ENCODE results near the gene CORO1C. TPM values are rescaled to one million over a fixed set of nuclear protein-coding genes. Genes with fewer than 3 reads are reported as not detected.
"Not testable (repeated sequence)": the region's sequence is repeated elsewhere in the genome, so short reads cannot be mapped to it uniquely, and the experiment has no call there.

Gene CORO1C
- total and polyA plus RNA-seq, 2 experiments from 2014 or later, result 170 to 403 TPM

DNA sequence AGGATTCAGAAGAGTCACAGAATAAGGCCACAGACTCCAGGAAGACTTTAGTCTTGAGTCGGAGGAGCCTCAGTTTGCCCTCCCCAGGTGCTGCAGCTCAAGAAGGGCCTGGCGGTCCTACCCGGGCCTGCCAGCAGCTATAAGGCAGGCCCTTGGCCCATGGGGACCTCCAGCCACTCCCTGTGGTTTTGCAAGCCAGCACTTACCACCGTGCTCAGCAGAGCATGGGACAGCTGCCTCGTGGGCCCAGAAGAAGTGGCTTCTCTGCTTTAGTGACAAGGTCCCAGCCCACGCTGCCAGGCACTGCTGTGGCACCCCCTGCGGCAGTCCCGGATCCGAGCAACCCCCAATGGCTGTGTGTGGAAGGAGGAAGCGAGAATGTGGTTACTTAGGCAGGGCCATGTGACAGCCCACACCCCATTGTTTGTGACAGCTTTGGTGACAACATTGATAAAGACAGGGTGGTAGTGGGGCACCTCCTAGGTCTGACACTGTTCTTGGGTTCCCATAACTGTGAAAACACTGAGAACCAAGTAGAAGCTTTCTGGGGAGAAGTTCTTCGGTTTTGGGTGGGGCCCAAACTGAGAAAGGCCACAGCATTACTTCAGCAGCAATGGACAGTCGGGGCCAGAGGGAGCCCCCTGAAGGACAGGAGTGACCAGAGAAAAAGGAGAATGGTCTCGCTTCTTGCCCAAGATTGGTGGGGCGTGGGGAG lies 97.6 kb downstream of the CORO1C start, which contains the start of gene SELPLG:
Gene SELPLG (minus strand): TSS at position 361 of the 715 bp plus-strand sequence. CDS start 9,587 bp downstream, outside the sequence.
- TF ChIP-seq EZH2 (IDR thresholded peaks at IDR 0.05; ENCODE audit: insufficient read depth, poor library complexity, severe bottlenecking) (no peak), EZH2phosphoT487 (IDR thresholded peaks at IDR 0.05; ENCODE audit: insufficient read depth, low read depth) (no peak)
- no peaks in the 10 kb centered on the region for H3K36me3 ChIP-seq (ENCODE audit: low read depth)
- no peak for DNase-seq
- peaks cover 72% of the 10 kb centered on the region for H3F3A ChIP-seq (ENCODE audit: insufficient read depth)
- H3K9me2 ChIP-seq (ENCODE audit: insufficient read depth), result no peaks in the 10 kb centered on the region
- H4K20me1 ChIP-seq (ENCODE audit: insufficient read depth), result no peaks in the 10 kb centered on the region
- no peak within 1 kb of the TSS for H3K27ac ChIP-seq
- H3K9me3 ChIP-seq (ENCODE audit: low read depth), result no peaks in the 10 kb centered on the region
- H3K4me3 ChIP-seq, result no peak within 1 kb of the TSS
- no peaks in the 10 kb centered on the region for H3K79me2 ChIP-seq (ENCODE audit: insufficient read depth)
- WGBS, 2 experiments (ENCODE audit: low coverage in 1 of 2, low lambda C conversion rate in 2 of 2, missing lambda C conversion rate in 2 of 2), result 84 to 90% methylated on average over 14 of the region's 14 CpGs
- in situ Hi-C loops (cut with MboI), result no loop called here
- H3K9ac ChIP-seq, result no peak within 1 kb of the TSS
- H2AFZ ChIP-seq, result no peak within 1 kb of the TSS
- H3K27me3 ChIP-seq (replicated peaks; ENCODE audit: insufficient read depth), result no peaks in the 10 kb centered on the region
- H3K4me2 ChIP-seq (ENCODE audit: unreplicated experiment), result no peak within 1 kb of the TSS
- peaks cover 28% of the 10 kb centered on the region for H3K4me1 ChIP-seq (ENCODE audit: insufficient read depth)

GRCh38 chr12:108633081-108633533 lies 98.2 kb downstream of the CORO1C start:
- Histone ChIP-seq H3K4me1 (ENCODE audit: insufficient read depth) (peaks cover 32% of the 10 kb centered on the region), H3K9ac (no peak overlapping the region), H3K36me3 (ENCODE audit: low read depth) (no peaks in the 10 kb centered on the region), H3F3A (ENCODE audit: insufficient read depth) (peaks cover 67% of the 10 kb centered on the region), H2AFZ (no peak overlapping the region), H3K79me2 (ENCODE audit: insufficient read depth) (no peaks in the 10 kb centered on the region), H3K27ac (no peak overlapping the region), H4K20me1 (ENCODE audit: insufficient read depth) (no peaks in the 10 kb centered on the region), H3K9me3 (ENCODE audit: low read depth) (no peaks in the 10 kb centered on the region), H3K9me2 (ENCODE audit: insufficient read depth) (no peaks in the 10 kb centered on the region), H3K27me3 (replicated peaks; ENCODE audit: insufficient read depth) (no peaks in the 10 kb centered on the region), H3K4me2 (ENCODE audit: unreplicated experiment) (no peak overlapping the region), H3K4me3 (no peak overlapping the region)
- in situ Hi-C loops (cut with MboI), result no loop called here
- DNase-seq, result no peak
- TF ChIP-seq EZH2phosphoT487 (IDR thresholded peaks at IDR 0.05; ENCODE audit: insufficient read depth, low read depth), result no peak
- WGBS, 2 experiments (ENCODE audit: low coverage in 1 of 2, low lambda C conversion rate in 2 of 2, missing lambda C conversion rate in 2 of 2), result 98 to 100% methylated on average over 7 of the region's 7 CpGs

GRCh38 chr12:108631261-108631660 lies 100.1 kb downstream of the CORO1C start:
- Histone ChIP-seq H3F3A (ENCODE audit: insufficient read depth) (peaks cover 55% of the 10 kb centered on the region), H3K9ac (peak overlapping the region; percentile 69; the same call in 1 of the 2 replicates), H3K27ac (peak overlapping the region; percentile 87), H3K4me1 (ENCODE audit: insufficient read depth) (peaks cover 36% of the 10 kb centered on the region), H3K4me2 (ENCODE audit: unreplicated experiment) (peak overlapping the region; percentile 14)
- H3K9me3 ChIP-seq (ENCODE audit: low read depth); H2AFZ ChIP-seq; H3K27me3 ChIP-seq (replicated peaks; ENCODE audit: insufficient read depth); DNase-seq; H3K36me3 ChIP-seq (ENCODE audit: low read depth); H3K4me3 ChIP-seq; H4K20me1 ChIP-seq (ENCODE audit: insufficient read depth); in situ Hi-C loops (cut with MboI); H3K79me2 ChIP-seq (ENCODE audit: insufficient read depth); H3K9me2 ChIP-seq (ENCODE audit: insufficient read depth): not testable (repeated sequence)
- WGBS, 2 experiments (ENCODE audit: low coverage in 1 of 2, low lambda C conversion rate in 2 of 2, missing lambda C conversion rate in 2 of 2), result 78 to 84% methylated on average over 4 of the region's 4 CpGs

- TF ChIP-seq EZH2 (IDR thresholded peaks at IDR 0.05; ENCODE audit: insufficient read depth, poor library complexity, severe bottlenecking) (no peak), EZH2phosphoT487 (IDR thresholded peaks at IDR 0.05; ENCODE audit: insufficient read depth, low read depth) (no peak)
- Histone ChIP-seq H3K9me2 (ENCODE audit: insufficient read depth) (no peaks in the 10 kb centered on the region), H3F3A (ENCODE audit: insufficient read depth) (peaks cover 49% of the 10 kb centered on the region), H3K79me2 (ENCODE audit: insufficient read depth) (no peaks in the 10 kb centered on the region), H3K27me3 (replicated peaks; ENCODE audit: insufficient read depth) (no peaks in the 10 kb centered on the region), H3K36me3 (ENCODE audit: low read depth) (no peaks in the 10 kb centered on the region), H3K9ac (peak overlapping the region; percentile 69), H3K9me3 (ENCODE audit: low read depth) (no peaks in the 10 kb centered on the region), H2AFZ (0 out of 2 replicates have a peak overlapping the region, but pooled peaks have one; percentile 2), H3K4me2 (ENCODE audit: unreplicated experiment) (peak overlapping the region; percentile 47), H4K20me1 (ENCODE audit: insufficient read depth) (no peaks in the 10 kb centered on the region), H3K27ac (peak overlapping the region; percentile 87), H3K4me1 (ENCODE audit: insufficient read depth) (peaks cover 36% of the 10 kb centered on the region), H3K4me3 (no peak overlapping the region)
- in situ Hi-C loops (cut with MboI), result no loop called here
- peak; percentile 91 for DNase-seq
- WGBS, 2 experiments (ENCODE audit: low coverage in 1 of 2, low lambda C conversion rate in 2 of 2, missing lambda C conversion rate in 2 of 2), result 27 to 32% methylated on average over 8 to 9 of the region's 9 CpGs
Measured at GRCh38 chr12:108630481-108631207, 100.7 kb downstream of the CORO1C start.
